ENCODE results near the gene TRAF3IP3.

DNA sequence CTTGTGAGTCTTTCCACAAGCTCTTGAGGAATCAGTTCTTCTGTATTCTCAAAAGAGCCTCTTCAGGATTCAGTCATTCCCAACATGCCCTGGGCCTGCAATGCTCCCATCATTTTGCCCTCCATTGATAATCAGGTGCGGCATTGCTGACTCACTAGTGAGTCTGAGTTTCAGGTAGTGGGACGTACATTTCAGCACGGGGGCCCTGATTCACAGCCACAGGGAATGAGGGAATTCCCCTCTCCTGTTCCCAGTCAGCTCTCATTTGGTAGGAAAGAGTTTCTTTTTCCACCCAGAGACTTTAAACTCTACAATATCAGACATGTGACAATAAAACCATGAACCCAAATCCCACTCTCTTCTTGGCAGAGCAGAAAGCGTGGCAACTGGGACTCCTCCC is 53.8 kb downstream of the TRAF3IP3 start:
- TF ChIP-seq EP300 (IDR thresholded peaks at IDR 0.05) (no peak), POLR2AphosphoS5 (IDR thresholded peaks at IDR 0.05) (no peak)
- TF ChIP-seq, protein P1, sequence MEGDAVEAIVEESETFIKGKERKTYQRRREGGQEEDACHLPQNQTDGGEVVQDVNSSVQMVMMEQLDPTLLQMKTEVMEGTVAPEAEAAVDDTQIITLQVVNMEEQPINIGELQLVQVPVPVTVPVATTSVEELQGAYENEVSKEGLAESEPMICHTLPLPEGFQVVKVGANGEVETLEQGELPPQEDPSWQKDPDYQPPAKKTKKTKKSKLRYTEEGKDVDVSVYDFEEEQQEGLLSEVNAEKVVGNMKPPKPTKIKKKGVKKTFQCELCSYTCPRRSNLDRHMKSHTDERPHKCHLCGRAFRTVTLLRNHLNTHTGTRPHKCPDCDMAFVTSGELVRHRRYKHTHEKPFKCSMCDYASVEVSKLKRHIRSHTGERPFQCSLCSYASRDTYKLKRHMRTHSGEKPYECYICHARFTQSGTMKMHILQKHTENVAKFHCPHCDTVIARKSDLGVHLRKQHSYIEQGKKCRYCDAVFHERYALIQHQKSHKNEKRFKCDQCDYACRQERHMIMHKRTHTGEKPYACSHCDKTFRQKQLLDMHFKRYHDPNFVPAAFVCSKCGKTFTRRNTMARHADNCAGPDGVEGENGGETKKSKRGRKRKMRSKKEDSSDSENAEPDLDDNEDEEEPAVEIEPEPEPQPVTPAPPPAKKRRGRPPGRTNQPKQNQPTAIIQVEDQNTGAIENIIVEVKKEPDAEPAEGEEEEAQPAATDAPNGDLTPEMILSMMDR (IDR thresholded peaks at IDR 0.05), result no peak
